Neural cell (in vitro differentiated cells): ENCODE measurements around the gene CLNK. TPM values are rescaled to one million over a fixed set of nuclear protein-coding genes. Genes with fewer than 3 reads are reported as not detected.

ENCODE experiments used
- H2AFZ ChIP-seq: fragments of 200-600, 300-800 bp; sonication (generic), shearing (Covaris generic); 2 replicates; pipeline ENCODE4 v1.6.0; 2014; ENCODE audit warnings: low read depth, mild to moderate bottlenecking, antibody characterized with exemption, low read length, moderate library complexity
- H3F3A ChIP-seq: fragments of 200-600 bp; shearing (Covaris generic); 2 replicates; pipeline ENCODE4 v1.6.1; 2016; ENCODE audit warnings: mild to moderate bottlenecking, moderate library complexity, mixed read lengths, antibody characterized with exemption, low read length; ENCODE audit not compliant: insufficient read depth, poor library complexity, severe bottlenecking
- H3K27ac ChIP-seq: fragments of 200-600, 300-800 bp; sonication (generic), shearing (Covaris generic); 2 replicates; pipeline ENCODE4 v1.5.1; 2014; ENCODE audit warnings: mild to moderate bottlenecking, low read length, moderate library complexity
- H3K27me3 ChIP-seq: fragments of 300-800, 200-600 bp; sonication (generic), shearing (Covaris generic); 2 replicates; pipeline ENCODE4 v1.6.0; 2014; ENCODE audit warnings: mild to moderate bottlenecking, low read depth, low read length, moderate library complexity; ENCODE audit not compliant: insufficient read depth
- H3K36me3 ChIP-seq: fragments of 300-800, 200-600 bp; sonication (generic), shearing (Covaris generic); 2 replicates; pipeline ENCODE4 v1.5.1; 2014; ENCODE audit warnings: mild to moderate bottlenecking, antibody characterized with exemption, low read length, moderate library complexity; ENCODE audit not compliant: insufficient read depth
- H3K4me2 ChIP-seq: fragments of 300-800, 200-600 bp; sonication (generic), shearing (Covaris generic); 2 replicates; pipeline ENCODE4 v1.6.0; 2014; ENCODE audit warnings: mild to moderate bottlenecking, low read length
- H3K4me3 ChIP-seq: fragments of 300-800, 200-600 bp; sonication (generic), shearing (Covaris generic); 2 replicates; pipeline ENCODE4 v1.5.1; 2014; ENCODE audit warnings: mild to moderate bottlenecking, low read length, moderate library complexity
- H3K79me2 ChIP-seq: fragments of 200-600 bp; shearing (Covaris generic); replicated peaks from 2 replicates; pipeline ENCODE4 v1.6.0; 2014; ENCODE audit warnings: mild to moderate bottlenecking, low read length, moderate library complexity; ENCODE audit not compliant: insufficient read depth
- H3K9ac ChIP-seq: fragments of 300-800, 200-600 bp; sonication (generic), shearing (Covaris generic); 2 replicates; pipeline ENCODE4 v1.6.1; 2016; ENCODE audit warnings: mild to moderate bottlenecking, low read length, mixed read lengths
- H3K9me2 ChIP-seq: fragments of 200-600 bp; shearing (Covaris generic); 2 replicates; pipeline ENCODE4 v1.6.1; 2016; ENCODE audit warnings: mild to moderate bottlenecking, low read length, mixed read lengths; ENCODE audit not compliant: insufficient read depth
- H3K9me3 ChIP-seq: fragments of 200-600, 300-800 bp; sonication (generic), shearing (Covaris generic); 2 replicates; pipeline ENCODE4 v1.6.1; 2016; ENCODE audit warnings: mild to moderate bottlenecking, mixed run types, low read length, moderate library complexity, mixed read lengths
- H4K20me1 ChIP-seq: fragments of 200-600 bp; shearing (Covaris generic); 2 replicates; pipeline ENCODE4 v1.6.1; 2016; ENCODE audit warnings: mild to moderate bottlenecking, mixed run types; ENCODE audit not compliant: insufficient read depth
- CTCF ChIP-seq: fragments of 450-650 bp; IDR thresholded peaks from 2 replicates; pipeline ENCODE4 v1.5.1; 2014; ENCODE audit warnings: antibody characterized with exemption, mild to moderate bottlenecking, moderate library complexity; ENCODE audit not compliant: poor library complexity, severe bottlenecking
- EP300 ChIP-seq: fragments of 450-650 bp; conservative IDR thresholded peaks from 2 replicates; pipeline ENCODE4 v1.6.1; 2014; ENCODE audit warnings: antibody characterized with exemption, mild to moderate bottlenecking, moderate library complexity; ENCODE audit not compliant: poor library complexity, severe bottlenecking
- EZH2 ChIP-seq: fragments of 200-600, 300-800 bp; shearing (Covaris generic), sonication (generic); IDR thresholded peaks from 2 replicates; pipeline ENCODE4 v1.6.1; 2014; ENCODE audit warnings: antibody characterized with exemption, low read length, borderline replicate concordance, mild to moderate bottlenecking; ENCODE audit not compliant: insufficient read depth, poor library complexity, severe bottlenecking
- MXI1 ChIP-seq: fragments of 450-650 bp; conservative IDR thresholded peaks from 2 replicates; pipeline ENCODE4 v1.6.1; 2014; ENCODE audit warnings: antibody characterized with exemption, mild to moderate bottlenecking; ENCODE audit not compliant: poor library complexity, severe bottlenecking
- POLR2AphosphoS5 ChIP-seq: IDR thresholded peaks from 2 replicates; pipeline ENCODE4 v1.6.1; 2012
- RAD21 ChIP-seq: fragments of 450-650 bp; conservative IDR thresholded peaks from 2 replicates; pipeline ENCODE4 v1.6.1; 2014; ENCODE audit warnings: antibody characterized with exemption, mild to moderate bottlenecking, moderate library complexity
- REST ChIP-seq: IDR thresholded peaks from 2 replicates; pipeline ENCODE4 v1.6.1; 2012; ENCODE audit warnings: borderline replicate concordance
- SMC3 ChIP-seq: fragments of 450-650 bp; conservative IDR thresholded peaks from 2 replicates; pipeline ENCODE4 v1.6.1; 2014; ENCODE audit warnings: antibody characterized with exemption, mild to moderate bottlenecking, moderate library complexity; ENCODE audit not compliant: poor library complexity
- TAF1 ChIP-seq: IDR thresholded peaks from 2 replicates; pipeline ENCODE4 v1.6.1; 2012; ENCODE audit warnings: low read depth
- polyA plus RNA-seq: library from polyadenylated mRNA; depleted of rRNA; stranded (reverse); fragments of >200 nt; gene quantifications from 2 replicates; pipeline ENCODE4 v1.2.3, GENCODE V29; 2014

Gene CLNK
- polyA plus RNA-seq, 1 donor from 2014 or later, result not detected

DNA sequence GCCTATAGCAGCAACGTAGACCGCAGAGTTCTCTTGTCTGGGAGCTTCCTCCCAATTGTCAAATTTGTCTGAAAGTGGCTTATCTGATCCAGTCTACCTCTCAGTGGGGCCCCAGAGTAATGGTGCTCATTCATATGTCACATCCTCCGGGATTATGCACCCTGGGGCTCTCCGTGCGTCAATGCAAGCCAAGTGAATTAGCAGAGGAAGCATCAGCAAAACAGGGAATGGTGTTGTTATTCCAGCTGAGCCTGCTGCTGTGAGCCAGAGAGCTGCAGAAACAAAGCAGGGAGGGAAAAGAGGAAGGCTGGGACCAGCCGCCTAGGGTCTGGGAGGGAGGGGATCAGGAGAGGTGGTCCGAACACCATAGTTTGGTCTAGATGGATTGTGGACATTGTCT lies 95.2 kb downstream of the CLNK start:
- Histone ChIP-seq H3K27ac (no peak overlapping the region), H2AFZ (no peak overlapping the region), H4K20me1 (no peaks in the 10 kb centered on the region), H3K9ac (no peak overlapping the region), H3K36me3 (no peaks in the 10 kb centered on the region), H3F3A (no peaks in the 10 kb centered on the region), H3K79me2 (no peaks in the 10 kb centered on the region), H3K4me2 (no peak overlapping the region), H3K9me2 (no peaks in the 10 kb centered on the region), H3K9me3 (no peaks in the 10 kb centered on the region), H3K27me3 (no peaks in the 10 kb centered on the region), H3K4me3 (no peak overlapping the region)
- no peak for TF ChIP-seq RAD21
- no peak for TF ChIP-seq EP300
- TF ChIP-seq CTCF, result no peak
- no peak for TF ChIP-seq TAF1
- no peak for TF ChIP-seq EZH2
- TF ChIP-seq MXI1, result no peak
- no peak for TF ChIP-seq POLR2AphosphoS5
- TF ChIP-seq REST, result no peak
- no peak for TF ChIP-seq SMC3

DNA sequence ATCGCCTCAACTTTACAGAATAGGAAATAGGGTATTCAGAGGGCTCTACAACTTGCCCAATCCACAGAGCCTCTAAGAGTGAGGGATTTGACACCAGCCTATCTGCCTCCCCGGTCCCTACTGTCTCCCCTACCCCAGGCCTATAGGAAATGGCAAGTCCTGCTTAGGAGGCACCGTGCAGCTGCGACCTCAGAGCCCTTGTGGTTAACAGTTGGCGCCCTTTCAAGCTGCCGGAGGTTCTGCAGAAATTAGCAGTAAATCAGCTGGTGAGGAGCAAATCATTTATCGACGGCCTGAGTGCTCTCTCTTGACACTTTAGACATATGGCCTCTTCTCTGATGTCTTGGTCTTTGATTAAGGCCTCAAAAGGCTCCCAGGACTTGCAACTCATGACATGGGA lies 96.9 kb downstream of the CLNK start:
- TF ChIP-seq CTCF, result no peak
- TF ChIP-seq RAD21, result no peak
- Histone ChIP-seq H3K79me2 (no peaks in the 10 kb centered on the region), H3K9me2 (no peaks in the 10 kb centered on the region)

More for the DNA sequence above, 96.9 kb downstream of the CLNK start:
- no peak overlapping the region for H2AFZ ChIP-seq
- H3K9ac ChIP-seq, result no peak overlapping the region
- H3K9me3 ChIP-seq, result no peaks in the 10 kb centered on the region
- no peaks in the 10 kb centered on the region for H3K27me3 ChIP-seq
- no peaks in the 10 kb centered on the region for H4K20me1 ChIP-seq
- H3K4me2 ChIP-seq, result no peak overlapping the region
- no peak overlapping the region for H3K27ac ChIP-seq
- no peak overlapping the region for H3K4me3 ChIP-seq
- no peaks in the 10 kb centered on the region for H3K36me3 ChIP-seq
- no peaks in the 10 kb centered on the region for H3F3A ChIP-seq
